ENCODE measurements around the gene LSMEM2. TPM values are rescaled to one million over a fixed set of nuclear protein-coding genes. Genes with fewer than 3 reads are reported as not detected.
A peak's percentile ranks its signal among the peaks of the same experiment; 100 is the strongest.
"Not testable (repeated sequence)": the region's sequence is repeated elsewhere in the genome, so short reads cannot be mapped to it uniquely, and the experiment has no call there.

Gene LSMEM2
- total RNA-seq, 1 donor from 2014 or later = not detected

- no peaks in the 10 kb centered on the region for H3K9me3 ChIP-seq
- H3K27ac ChIP-seq = peak overlapping the region; percentile 91
- H3K27me3 ChIP-seq = no peaks in the 10 kb centered on the region
- intact Hi-C loops (cut with DNase I) = no loop called here
- peak overlapping the region; percentile 6 to 25 for H3K4me3 ChIP-seq
- H3K36me3 ChIP-seq = peaks cover 0 to under 1% of the 10 kb centered on the region in 2 donors
- peaks cover 54% of the 10 kb centered on the region for H3K4me1 ChIP-seq
- no peak for TF ChIP-seq POLR2AphosphoS5 (IDR thresholded peaks at IDR 0.05; ENCODE audit: insufficient read depth in 1 of 2, low read depth in 1 of 2)
- TF ChIP-seq CTCF (IDR thresholded peaks at IDR 0.05) = no peak
- TF ChIP-seq POLR2A (IDR thresholded peaks at IDR 0.05) = no peak
- peak in 1 of 2 donors; percentile 88 for DNase-seq (ENCODE audit: extremely low spot score in 2 of 2)
Observed at GRCh38 chr3:50302095-50303012, 23.5 kb downstream of the LSMEM2 start.

GRCh38 chr3:50303013-50303815 lies 24.3 kb downstream of the LSMEM2 start, which contains the start of gene HYAL1:
Gene HYAL1, minus strand, starts transcription at chr3:50303574. Its CDS starts 618 bp downstream, at chr3:50302956.
- Histone ChIP-seq H3K9me3 (no peaks in the 10 kb centered on the region), H3K4me1 (peaks cover 46% of the 10 kb centered on the region), H3K4me3 (peak within 1 kb of the TSS; percentile 6 to 25), H3K27ac (peak within 1 kb of the TSS; percentile 91), H3K36me3 (no peaks in the 10 kb centered on the region), H3K27me3 (no peaks in the 10 kb centered on the region)
- intact Hi-C loops (cut with DNase I) = no loop called here
- peak in 1 of 2 donors; percentile 89 for DNase-seq (ENCODE audit: extremely low spot score in 2 of 2)
- TF ChIP-seq POLR2AphosphoS5 (IDR thresholded peaks at IDR 0.05; ENCODE audit: insufficient read depth in 1 of 2, low read depth in 1 of 2) (peak; percentile 47 to 75), CTCF (IDR thresholded peaks at IDR 0.05) (no peak)

DNA sequence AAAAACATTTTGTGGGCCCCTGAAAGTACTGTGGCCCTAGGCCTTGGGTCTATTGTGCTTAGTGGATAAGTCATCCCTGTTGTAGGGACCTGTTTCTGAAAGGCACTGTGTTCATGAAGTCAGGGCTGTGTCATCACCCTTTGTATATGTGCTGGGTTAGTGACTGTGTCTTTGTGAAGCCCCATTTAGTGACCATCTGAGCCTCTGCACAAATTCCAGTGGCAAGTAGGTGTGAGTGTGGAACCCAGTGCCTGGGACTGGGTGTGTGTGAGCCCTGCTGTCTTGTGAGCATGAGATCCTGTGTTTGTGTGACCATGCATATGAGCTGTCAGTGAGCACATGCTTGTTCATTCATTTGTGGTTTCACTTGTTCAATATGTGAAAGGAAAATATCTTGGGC lies 25.7 kb downstream of the LSMEM2 start:
- no peak overlapping the region for H3K27ac ChIP-seq
- peaks cover 40% of the 10 kb centered on the region for H3K4me1 ChIP-seq
- TF ChIP-seq POLR2AphosphoS5 (IDR thresholded peaks at IDR 0.05; ENCODE audit: insufficient read depth in 1 of 2, low read depth in 1 of 2) (no peak), POLR2A (IDR thresholded peaks at IDR 0.05) (no peak), CTCF (IDR thresholded peaks at IDR 0.05) (no peak)
- H3K27me3 ChIP-seq = no peaks in the 10 kb centered on the region
- H3K4me3 ChIP-seq = no peak overlapping the region
- no peaks in the 10 kb centered on the region for H3K9me3 ChIP-seq
- no peaks in the 10 kb centered on the region for H3K36me3 ChIP-seq
- DNase-seq (ENCODE audit: extremely low spot score in 2 of 2) = peak in 1 of 2 donors; percentile 82
- intact Hi-C loops (cut with DNase I) = no loop called here

- H3K27me3 ChIP-seq; H3K9me3 ChIP-seq; DNase-seq (ENCODE audit: extremely low spot score in 2 of 2); H3K27ac ChIP-seq; intact Hi-C loops (cut with DNase I); H3K36me3 ChIP-seq: not testable (repeated sequence)
- peaks cover 36% of the 10 kb centered on the region for H3K4me1 ChIP-seq
- H3K4me3 ChIP-seq = peak overlapping the region in 1 of 2 donors; percentile 25
Observed at GRCh38 chr3:50312041-50312440, 33.2 kb downstream of the LSMEM2 start.

- Histone ChIP-seq H3K27ac (peak overlapping the region; percentile 63), H3K36me3 (peaks cover 0 to 9% of the 10 kb centered on the region in 2 donors), H3K4me1 (peaks cover 59% of the 10 kb centered on the region), H3K4me3 (no peak overlapping the region), H3K27me3 (no peaks in the 10 kb centered on the region), H3K9me3 (no peaks in the 10 kb centered on the region)
- no peak for DNase-seq (ENCODE audit: extremely low spot score in 2 of 2)
- TF ChIP-seq POLR2A (IDR thresholded peaks at IDR 0.05) (no peak), CTCF (IDR thresholded peaks at IDR 0.05) (no peak), POLR2AphosphoS5 (IDR thresholded peaks at IDR 0.05; ENCODE audit: insufficient read depth in 1 of 2, low read depth in 1 of 2) (peak in 1 of 2 donors; percentile 12)
- intact Hi-C loops (cut with DNase I) = no loop called here
Observed at GRCh38 chr3:50314342-50314741, 35.5 kb downstream of the LSMEM2 start.

All from vagina (tissue), 2 donors.